CD4-positive, alpha-beta T cell (primary cell): ENCODE data around the gene RNF113B. TPM values are rescaled to one million over a fixed set of nuclear protein-coding genes. Genes with fewer than 3 reads are reported as not detected.

Experiments used
- ATAC-seq: fragments of 200-7000 bp; cut with Tn5 transposase; one replicate; pipeline ENCODE4 v1.10.0; 2022; ENCODE audit warnings: mild to moderate bottlenecking; ENCODE audit not compliant: poor library complexity
- CTCF ChIA-PET: fragments of 350-600 bp; sonication (Branson Sonifier 250); formaldehyde crosslinking; loops from one replicate; lab custom pipeline; 2021; ENCODE audit warnings: antibody characterized with exemption, inconsistent platforms; lab: Charles Lee
- POLR2A ChIA-PET: fragments of 350-600 bp; sonication (Branson Sonifier 250); formaldehyde crosslinking; loops from one replicate; lab custom pipeline; 2021; ENCODE audit warnings: antibody characterized with exemption, inconsistent platforms; lab: Charles Lee
- DNase-seq, 14 experiments: peaks; one replicate each; pipeline ENCODE4 v3.0.0-alpha.2; 2013 to 2020; ENCODE audit warnings: mixed read lengths in 2 of 14
- H3K27ac ChIP-seq, 2 donors: one replicate each; pipeline versions ENCODE4 v1.5.1 to v1.7.0; 2013; ENCODE audit warnings: low read length in 2 of 2, low read depth in 1 of 2, mild to moderate bottlenecking in 1 of 2
- H3K27me3 ChIP-seq, 2 experiments: 1 replicate in 1 of 2; 2 replicates in 1 of 2; pipeline versions ENCODE4 v1.6.1 to v1.7.0; 2013; ENCODE audit warnings: low read length in 2 of 2, control low read depth in 1 of 2, mild to moderate bottlenecking in 1 of 2, moderate library complexity in 1 of 2; ENCODE audit not compliant: insufficient read depth in 2 of 2, control insufficient read depth in 1 of 2
- H3K36me3 ChIP-seq: one replicate; pipeline ENCODE4 v1.6.1; 2013; ENCODE audit warnings: low read length, control low read depth; ENCODE audit not compliant: insufficient read depth
- H3K4me1 ChIP-seq: one replicate; pipeline ENCODE4 v1.6.1; 2013; ENCODE audit warnings: low read length, control low read depth; ENCODE audit not compliant: insufficient read depth
- H3K4me3 ChIP-seq: one replicate; pipeline ENCODE4 v1.5.1; 2013; ENCODE audit warnings: mild to moderate bottlenecking, low read length, moderate library complexity
- H3K9me3 ChIP-seq, 2 experiments: 1 replicate in 1 of 2; 2 replicates in 1 of 2; pipeline versions ENCODE4 v1.6.1 to v1.7.0; 2013; ENCODE audit warnings: low read length in 2 of 2, mild to moderate bottlenecking in 2 of 2, control low read depth in 1 of 2, moderate library complexity in 1 of 2; ENCODE audit not compliant: control insufficient read depth in 1 of 2, insufficient read depth in 1 of 2
- H3K27ac Mint-ChIP-seq: one replicate; pipeline ENCODE4 v1.8.0; 2020; ENCODE audit warnings: mixed read lengths
- H3K27me3 Mint-ChIP-seq: one replicate; pipeline ENCODE4 v1.8.0; 2021; ENCODE audit warnings: mixed read lengths
- H3K36me3 Mint-ChIP-seq: one replicate; pipeline ENCODE4 v1.8.0; 2021; ENCODE audit warnings: low read depth, mixed read lengths
- H3K4me1 Mint-ChIP-seq: one replicate; pipeline ENCODE4 v1.8.0; 2021; ENCODE audit warnings: low read depth, mixed read lengths
- H3K4me3 Mint-ChIP-seq: one replicate; pipeline ENCODE4 v1.8.0; 2020; ENCODE audit warnings: mild to moderate bottlenecking, mixed read lengths
- H3K9me3 Mint-ChIP-seq: one replicate; pipeline ENCODE4 v1.8.0; 2020; ENCODE audit warnings: mixed read lengths
- intact Hi-C, 2 experiments: fragments of 100-400 bp; cut with DNase I in 1 of 2; cut with micrococcal nuclease in 1 of 2; formaldehyde crosslinking; loops; one replicate each; pipeline versions ENCODE4 v1.15.1 to v1.9.0; 2023 to 2025; cut with DNase I, micrococcal nuclease
- total RNA-seq, 174 experiments: library from RNA in 2 of 174; stranded (reverse) in 2 of 174; gene quantifications; one replicate each; pipeline ENCODE4 v1.2.3 and lab custom pipeline; 2021 to 2026
- TF ChIP-seq, protein P1 (sequence below): fragments of 200-600 bp; IDR thresholded peaks from one replicate; pipeline ENCODE4 v1.8.0; 2022; ENCODE audit warnings: antibody characterized with exemption, mild to moderate bottlenecking

The RNF113B gene
- total RNA-seq, 2 experiments from 2014 or later: not detected

DNA sequence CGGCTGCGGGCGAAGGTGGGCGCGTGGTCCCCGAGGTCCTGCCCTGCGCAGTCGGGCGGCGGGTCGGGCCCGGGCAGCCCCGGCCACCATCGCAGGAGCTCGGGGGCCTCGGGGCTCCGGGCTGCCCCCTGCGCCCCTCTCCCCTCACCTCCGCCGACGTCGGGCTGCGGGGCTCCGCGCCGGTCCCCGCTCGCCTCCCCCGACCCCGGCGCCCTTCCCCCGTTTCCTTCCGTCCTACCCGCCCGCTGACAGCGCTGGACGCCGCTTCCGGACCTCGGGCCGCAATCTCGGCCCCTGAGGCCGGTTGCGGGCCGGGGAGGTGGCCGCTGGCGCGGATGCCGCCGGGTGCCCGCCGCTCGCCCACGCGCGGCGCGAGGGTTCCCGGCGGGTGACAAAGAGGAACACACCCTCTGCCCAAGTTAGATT, 33.5 kb downstream of the RNF113B start:
- ChIA-PET CTCF (no interaction called here), POLR2A (no interaction called here)
- intact Hi-C loops: no loop called here
- no peaks in the 10 kb centered on the region for H3K9me3 Mint-ChIP-seq
- H3K36me3 Mint-ChIP-seq: no peaks in the 10 kb centered on the region
- H3K27ac Mint-ChIP-seq: no peak overlapping the region
- TF ChIP-seq, protein P1, sequence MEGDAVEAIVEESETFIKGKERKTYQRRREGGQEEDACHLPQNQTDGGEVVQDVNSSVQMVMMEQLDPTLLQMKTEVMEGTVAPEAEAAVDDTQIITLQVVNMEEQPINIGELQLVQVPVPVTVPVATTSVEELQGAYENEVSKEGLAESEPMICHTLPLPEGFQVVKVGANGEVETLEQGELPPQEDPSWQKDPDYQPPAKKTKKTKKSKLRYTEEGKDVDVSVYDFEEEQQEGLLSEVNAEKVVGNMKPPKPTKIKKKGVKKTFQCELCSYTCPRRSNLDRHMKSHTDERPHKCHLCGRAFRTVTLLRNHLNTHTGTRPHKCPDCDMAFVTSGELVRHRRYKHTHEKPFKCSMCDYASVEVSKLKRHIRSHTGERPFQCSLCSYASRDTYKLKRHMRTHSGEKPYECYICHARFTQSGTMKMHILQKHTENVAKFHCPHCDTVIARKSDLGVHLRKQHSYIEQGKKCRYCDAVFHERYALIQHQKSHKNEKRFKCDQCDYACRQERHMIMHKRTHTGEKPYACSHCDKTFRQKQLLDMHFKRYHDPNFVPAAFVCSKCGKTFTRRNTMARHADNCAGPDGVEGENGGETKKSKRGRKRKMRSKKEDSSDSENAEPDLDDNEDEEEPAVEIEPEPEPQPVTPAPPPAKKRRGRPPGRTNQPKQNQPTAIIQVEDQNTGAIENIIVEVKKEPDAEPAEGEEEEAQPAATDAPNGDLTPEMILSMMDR: no peak
- no peak for DNase-seq
- Histone ChIP-seq H3K36me3 (no peaks in the 10 kb centered on the region), H3K27ac (no peak overlapping the region), H3K4me1 (peaks cover 8% of the 10 kb centered on the region), H3K27me3 (peaks cover 27 to 41% of the 10 kb centered on the region in 2 experiments), H3K4me3 (no peak overlapping the region), H3K9me3 (peaks cover 0 to 9% of the 10 kb centered on the region in 2 experiments)
- ATAC-seq: no peak
- peaks cover 72% of the 10 kb centered on the region for H3K27me3 Mint-ChIP-seq
- H3K4me3 Mint-ChIP-seq: no peak overlapping the region
- no peaks in the 10 kb centered on the region for H3K4me1 Mint-ChIP-seq

DNA sequence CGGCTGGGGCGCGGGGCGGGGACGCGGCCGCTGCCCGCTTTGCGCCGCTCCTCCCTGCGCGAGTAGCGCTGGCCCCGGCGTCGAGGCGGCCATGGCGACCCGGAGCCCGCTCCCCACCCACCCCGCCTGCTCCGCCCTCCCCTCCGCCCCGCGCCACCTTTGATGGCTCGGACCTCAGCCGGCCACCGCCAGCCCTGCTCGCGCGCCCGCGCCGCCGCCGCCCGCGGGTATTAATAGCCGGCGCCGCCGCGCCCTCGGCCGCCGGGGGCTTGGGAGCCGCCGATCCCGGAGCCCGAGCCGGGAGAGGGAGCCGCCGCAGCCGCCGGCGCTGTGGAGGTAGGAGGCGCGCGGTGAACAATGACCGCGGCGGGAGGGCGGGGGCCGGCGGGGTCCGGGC, 33.9 kb downstream of the RNF113B start:
- intact Hi-C loops: no loop called here
- TF ChIP-seq, protein P1: no peak
- DNase-seq (no peak), ATAC-seq (no peak)
- Mint-ChIP-seq H3K36me3 (no peaks in the 10 kb centered on the region), H3K4me1 (no peaks in the 10 kb centered on the region), H3K27ac (no peak overlapping the region), H3K9me3 (no peaks in the 10 kb centered on the region), H3K27me3 (peaks cover 72% of the 10 kb centered on the region), H3K4me3 (no peak overlapping the region)
- peaks cover 27 to 41% of the 10 kb centered on the region in 2 experiments for H3K27me3 ChIP-seq
- peaks cover 8% of the 10 kb centered on the region for H3K4me1 ChIP-seq
- no peak overlapping the region for H3K27ac ChIP-seq
- no peak overlapping the region for H3K4me3 ChIP-seq
- CTCF ChIA-PET: no interaction called here
- H3K36me3 ChIP-seq: no peaks in the 10 kb centered on the region
- peaks cover 0 to 9% of the 10 kb centered on the region in 2 experiments for H3K9me3 ChIP-seq
- POLR2A ChIA-PET: no interaction called here

DNA sequence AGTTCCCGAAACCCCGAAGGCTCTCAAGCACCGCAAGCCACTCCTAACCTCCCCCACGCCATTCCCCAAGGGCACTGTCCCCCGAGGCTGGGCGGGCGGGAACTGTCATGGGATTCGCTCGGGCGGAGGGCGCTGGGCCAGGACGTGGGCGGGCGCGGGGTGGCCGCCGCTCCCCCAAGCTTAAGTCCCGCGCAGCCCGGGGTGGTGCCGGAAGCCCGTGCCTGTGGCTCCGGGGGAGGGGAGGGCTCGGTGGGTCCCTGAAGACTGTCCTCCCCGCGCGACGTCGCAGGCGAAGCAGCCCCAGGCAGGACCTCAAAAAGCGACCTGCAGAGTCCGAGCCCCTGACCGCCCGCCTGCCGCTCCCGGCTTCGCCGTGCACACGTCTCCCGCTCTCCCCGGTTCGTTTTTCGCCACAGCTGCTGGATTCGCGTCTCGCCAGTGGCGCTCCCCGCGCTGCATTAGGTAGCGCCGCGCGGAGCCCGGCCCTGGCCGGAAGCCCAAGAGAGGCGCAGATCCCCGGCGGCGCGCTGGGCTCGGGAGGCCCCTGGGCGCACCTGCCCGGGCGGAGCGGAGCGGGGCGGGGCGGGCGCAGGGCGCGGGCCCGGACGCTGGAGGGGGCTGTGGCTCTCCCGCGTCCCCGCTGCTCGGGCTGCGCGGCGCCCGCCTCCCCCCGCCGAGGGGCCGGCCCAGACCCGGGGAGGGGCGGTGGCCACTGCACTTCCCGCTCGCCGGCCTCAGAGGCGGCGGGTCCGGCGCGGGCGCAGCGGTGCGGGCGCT, 34.5 kb downstream of the RNF113B start, which contains the start of gene FARP1:
TSS of gene FARP1 (plus strand) at position 715 of the 777 bp plus-strand sequence. CDS start 70,149 bp downstream, outside the sequence.
- H3K27ac Mint-ChIP-seq: no peak within 1 kb of the TSS
- intact Hi-C loops: no loop called here
- TF ChIP-seq, protein P1: no peak
- H3K4me3 Mint-ChIP-seq: no peak within 1 kb of the TSS
- H3K4me1 Mint-ChIP-seq: no peaks in the 10 kb centered on the region
- Histone ChIP-seq H3K9me3 (peaks cover 0 to 9% of the 10 kb centered on the region in 2 experiments), H3K27me3 (peaks cover 27 to 41% of the 10 kb centered on the region in 2 experiments), H3K4me3 (peak within 1 kb of the TSS; percentile 32), H3K36me3 (no peaks in the 10 kb centered on the region), H3K27ac (no peak within 1 kb of the TSS), H3K4me1 (peaks cover 8% of the 10 kb centered on the region)
- no peaks in the 10 kb centered on the region for H3K36me3 Mint-ChIP-seq
- POLR2A ChIA-PET: no interaction called here
- peaks cover 73% of the 10 kb centered on the region for H3K27me3 Mint-ChIP-seq
- ATAC-seq: peak; percentile 48
- CTCF ChIA-PET: no interaction called here
- no peaks in the 10 kb centered on the region for H3K9me3 Mint-ChIP-seq
- DNase-seq: peak in 7 of 14 experiments; percentile 1 to 21 (median 5)
